GM18498 (cell line): ENCODE measurements around the gene ACSS1.

Experiments used
- ATAC-seq: cut with Tn5 transposase; IDR thresholded peaks from one replicate; pipeline ENCODE4 v1.9.1; 2021; ENCODE audit warnings: mild to moderate bottlenecking, moderate library complexity; ENCODE audit not compliant: unreplicated experiment

Gene ACSS1

GRCh38 chr20:25079171-25079570, 21.2 kb upstream of the ACSS1 start:
- ATAC-seq, result no peak

DNA sequence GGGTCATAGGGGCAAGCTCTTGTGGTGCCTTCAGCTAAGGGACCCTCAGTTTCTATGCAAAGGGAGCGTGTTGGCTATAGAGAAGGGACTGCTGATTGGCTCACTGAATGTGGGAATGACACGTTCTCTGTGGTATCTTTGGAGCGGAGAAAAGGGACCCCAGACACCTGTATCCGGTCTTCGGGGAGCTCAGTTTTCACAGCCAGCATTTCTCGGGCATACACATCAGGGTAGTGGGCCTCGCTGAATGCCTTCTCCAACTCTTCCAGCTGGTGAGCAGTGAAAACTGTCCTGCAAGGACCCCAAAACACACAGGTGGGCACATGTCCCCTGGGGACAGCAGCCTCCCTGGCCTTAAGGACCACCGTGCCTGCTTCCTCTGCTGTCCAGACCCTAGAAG, 20.7 kb upstream of the ACSS1 start:
- no peak for ATAC-seq

GRCh38 chr20:25077610-25078169, 19.8 kb upstream of the ACSS1 start:
- ATAC-seq, result no peak

DNA sequence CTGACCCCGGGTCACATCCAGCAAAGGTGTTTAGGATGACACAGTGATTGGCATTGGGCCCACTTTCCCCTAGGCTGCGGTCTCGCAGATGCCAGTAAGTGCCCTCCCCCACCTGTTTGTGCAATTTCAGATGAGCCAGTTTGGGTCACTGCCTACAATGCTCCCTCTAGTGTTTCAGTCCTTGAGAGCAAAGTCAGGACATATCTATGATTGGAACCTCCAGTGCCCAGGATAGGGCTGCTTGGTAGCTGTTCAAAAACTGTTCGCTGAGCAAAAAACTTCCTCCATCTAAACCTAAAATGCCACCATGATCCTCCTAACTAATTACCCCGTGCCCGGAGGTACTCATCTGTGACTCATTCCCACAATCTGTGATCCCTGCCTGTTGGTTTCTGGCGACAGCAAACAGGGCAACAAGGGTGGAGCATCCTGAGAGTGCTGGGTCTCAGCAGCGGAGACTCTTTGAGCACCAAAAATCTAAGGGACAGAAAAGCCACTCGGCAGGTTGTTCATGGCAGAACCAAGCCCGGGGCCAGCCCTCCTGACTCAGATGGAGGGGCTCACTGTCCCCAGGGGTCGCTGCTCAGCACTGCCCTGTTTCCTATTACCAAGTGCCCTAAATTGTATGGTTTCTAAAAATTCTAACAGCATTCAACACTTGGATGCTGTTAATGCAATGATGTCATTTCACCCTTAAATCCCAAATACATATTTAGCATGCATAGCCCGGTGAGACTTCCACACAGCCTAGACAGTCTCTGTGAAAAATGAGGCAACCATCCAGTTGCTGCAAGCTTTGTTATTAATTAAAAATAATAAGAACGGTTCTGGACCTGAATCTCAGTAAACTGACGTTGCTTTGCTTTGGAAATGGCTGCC, 19.0 kb upstream of the ACSS1 start:
- no peak for ATAC-seq

DNA sequence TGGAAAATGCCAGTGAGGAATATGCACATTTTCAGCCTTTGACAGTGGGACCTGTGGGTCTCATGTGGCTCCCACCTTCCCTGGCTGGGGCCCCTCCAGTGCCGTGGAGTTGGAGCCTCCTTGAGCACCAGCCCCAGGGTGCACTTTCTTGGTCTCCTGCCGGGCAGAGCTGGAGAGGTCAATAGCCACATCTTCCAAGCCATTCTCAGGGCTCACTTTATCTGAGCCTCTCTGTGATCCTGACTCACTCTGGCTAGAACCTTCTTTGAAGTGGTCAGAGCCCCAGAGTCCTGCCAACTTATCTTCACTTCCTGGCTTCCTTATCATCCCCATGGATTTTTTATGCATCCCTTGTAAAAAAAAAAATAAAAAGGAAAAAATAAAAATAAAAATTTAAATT, 18.3 kb upstream of the ACSS1 start:
- ATAC-seq, result no peak

- no peak for ATAC-seq
Observed at GRCh38 chr20:25073544-25073943, 15.6 kb upstream of the ACSS1 start.

GRCh38 chr20:25072226-25072811, 14.4 kb upstream of the ACSS1 start:
- no peak for ATAC-seq

GRCh38 chr20:25071734-25072133, 13.8 kb upstream of the ACSS1 start:
- no peak for ATAC-seq

DNA sequence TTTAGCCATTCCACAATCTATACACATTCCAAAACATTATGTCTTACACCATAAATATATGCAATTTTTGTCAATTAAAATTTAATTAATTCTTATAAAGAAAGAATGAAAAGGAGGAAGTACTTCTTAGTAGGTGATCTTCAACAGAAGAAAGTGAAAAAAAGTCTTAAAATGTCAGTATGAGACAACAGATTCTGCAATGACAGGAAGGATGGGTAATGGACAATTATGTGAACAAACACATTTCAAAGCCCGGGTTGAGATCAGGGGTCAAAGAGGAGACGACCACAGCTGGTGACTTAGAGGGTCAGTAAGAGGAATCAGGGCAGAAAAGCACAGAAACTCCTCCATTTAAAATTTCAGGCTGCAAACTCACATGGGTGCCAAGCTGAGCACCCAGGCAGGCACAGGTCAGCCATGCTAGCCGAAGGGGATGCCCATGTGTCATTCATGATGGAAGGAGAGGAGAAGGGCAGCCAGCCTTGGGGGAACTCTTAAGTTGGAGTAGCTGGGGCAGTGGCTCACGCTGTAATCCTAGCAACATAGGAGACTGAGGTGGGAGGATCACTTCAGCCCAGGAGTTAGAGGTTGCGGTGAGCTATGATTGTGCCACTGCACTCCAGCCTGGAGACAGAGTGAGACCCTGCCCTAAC, 13.0 kb upstream of the ACSS1 start:
- no peak for ATAC-seq

DNA sequence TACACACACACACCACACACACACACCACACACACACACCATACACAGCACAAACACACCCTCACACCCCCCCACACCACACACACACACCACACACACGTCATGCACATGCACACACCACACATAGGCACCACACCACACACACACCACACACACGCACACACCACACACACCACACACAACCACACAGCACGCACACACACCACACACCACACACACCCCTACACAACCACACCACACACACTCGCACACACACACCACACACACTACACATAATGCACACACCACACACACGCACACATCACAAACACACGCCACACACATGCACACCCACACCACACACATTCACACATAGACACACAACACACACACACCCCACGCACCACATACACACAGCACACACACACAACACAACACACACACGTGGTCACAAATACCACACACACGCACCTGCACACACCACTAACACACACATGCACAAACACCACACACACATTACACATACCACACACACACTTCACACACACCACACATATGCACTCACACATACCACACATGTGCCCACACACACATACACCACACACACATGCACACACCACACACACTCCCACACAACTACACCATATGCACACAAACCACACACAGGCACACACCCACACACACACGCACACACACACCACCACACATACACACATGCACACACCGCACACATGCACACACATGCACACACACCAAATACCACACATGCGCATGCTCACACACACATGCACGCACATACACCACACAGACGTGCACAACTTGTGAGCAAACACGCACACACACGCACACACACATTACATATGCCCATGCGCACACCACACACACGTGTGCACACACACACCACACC, 9.4 kb upstream of the ACSS1 start:
- ATAC-seq, result no peak

DNA sequence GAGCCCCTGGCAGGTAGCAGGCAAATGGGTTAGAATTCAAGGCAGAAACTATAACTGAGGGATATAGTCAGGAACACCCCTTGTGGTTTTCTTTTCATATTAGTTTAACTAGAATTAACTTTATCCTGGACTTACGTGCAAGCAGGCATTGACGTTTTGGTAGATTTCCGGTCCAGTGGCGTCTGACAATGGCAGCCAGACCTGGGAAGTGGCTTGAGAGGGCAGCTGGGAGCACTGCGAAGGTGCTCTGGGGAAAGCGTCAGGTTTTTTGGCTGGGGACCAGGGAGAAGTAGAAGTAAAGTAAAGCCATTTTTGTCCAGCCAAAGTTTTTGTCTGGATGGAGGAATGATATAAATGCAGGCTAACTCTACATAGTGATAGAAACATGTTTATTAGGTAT, 8.4 kb upstream of the ACSS1 start:
- ATAC-seq, result no peak

- ATAC-seq, result peak; percentile 72
Observed at GRCh38 chr20:25065625-25066338, 7.8 kb upstream of the ACSS1 start.

- no peak for ATAC-seq
Observed at GRCh38 chr20:25065072-25065624, 7.2 kb upstream of the ACSS1 start.

GRCh38 chr20:25064561-25065071, 6.7 kb upstream of the ACSS1 start:
- no peak for ATAC-seq

GRCh38 chr20:25063981-25064380, 6.0 kb upstream of the ACSS1 start:
- ATAC-seq, result no peak

- no peak for ATAC-seq
Observed at GRCh38 chr20:25063546-25063945, 5.6 kb upstream of the ACSS1 start.

- no peak for ATAC-seq
Observed at GRCh38 chr20:25062841-25063240, 4.9 kb upstream of the ACSS1 start.

DNA sequence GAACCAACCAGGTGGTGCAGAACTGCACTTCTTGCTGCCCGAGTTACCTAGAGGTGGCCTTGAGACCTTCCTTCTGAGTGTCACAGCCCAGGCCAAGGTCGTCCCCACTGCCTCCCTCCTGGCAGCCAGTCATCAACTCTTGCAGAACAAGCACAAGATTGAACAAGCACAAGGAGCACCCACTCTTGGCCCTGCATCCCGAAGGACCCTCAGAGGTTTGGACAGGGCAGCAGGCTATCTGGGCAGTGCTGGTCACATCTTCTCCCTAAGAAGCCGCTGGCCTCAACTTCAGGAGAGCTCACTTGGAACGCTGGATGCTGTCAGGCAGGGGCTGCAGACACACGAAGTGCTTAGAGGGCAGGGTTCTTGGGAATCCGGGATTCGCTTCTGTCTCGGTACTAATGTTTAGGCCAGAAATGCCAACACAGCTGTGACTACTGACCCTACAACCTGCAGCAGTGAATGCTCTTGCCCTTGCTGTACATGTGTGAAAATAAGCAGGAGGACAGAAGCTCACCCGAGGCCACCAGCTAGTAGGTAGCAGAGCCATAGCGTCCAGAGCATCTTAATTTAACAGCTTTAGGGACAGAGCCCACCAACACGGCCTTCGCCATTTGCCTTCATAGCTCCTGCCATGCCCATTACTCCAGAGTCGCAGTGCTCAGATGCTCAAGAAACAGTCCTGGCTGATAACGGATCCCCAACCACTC, 4.0 kb upstream of the ACSS1 start:
- ATAC-seq, result no peak
